CMK (cell line): Measurements from ENCODE around the gene SEC16A.

ENCODE experiments used
- DNase-seq: peaks from one replicate; pipeline ENCODE4 v3.0.0-alpha.2; 2010; ENCODE audit warnings: low read depth

SEC16A gene

DNA sequence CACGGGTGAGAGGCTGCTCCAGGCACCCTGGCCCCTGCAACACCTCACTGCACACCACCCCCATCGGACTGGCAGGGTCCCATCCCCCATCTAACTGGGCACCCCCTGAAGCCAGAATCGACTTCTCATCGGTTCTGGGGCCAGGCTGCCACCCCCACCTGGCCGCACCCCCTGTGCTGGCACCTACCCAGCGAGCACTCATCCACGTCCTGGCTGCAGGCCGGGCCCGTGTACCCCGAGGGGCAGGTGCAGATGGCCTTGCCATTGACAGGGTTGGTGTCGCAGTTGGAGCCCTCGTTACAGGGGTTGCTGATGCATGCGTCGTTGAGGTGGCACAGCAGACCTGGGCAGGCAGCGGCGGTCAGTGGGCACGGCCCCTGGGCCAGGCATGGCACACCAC is 35.1 kb upstream of the SEC16A start:
- no peak for DNase-seq

DNA sequence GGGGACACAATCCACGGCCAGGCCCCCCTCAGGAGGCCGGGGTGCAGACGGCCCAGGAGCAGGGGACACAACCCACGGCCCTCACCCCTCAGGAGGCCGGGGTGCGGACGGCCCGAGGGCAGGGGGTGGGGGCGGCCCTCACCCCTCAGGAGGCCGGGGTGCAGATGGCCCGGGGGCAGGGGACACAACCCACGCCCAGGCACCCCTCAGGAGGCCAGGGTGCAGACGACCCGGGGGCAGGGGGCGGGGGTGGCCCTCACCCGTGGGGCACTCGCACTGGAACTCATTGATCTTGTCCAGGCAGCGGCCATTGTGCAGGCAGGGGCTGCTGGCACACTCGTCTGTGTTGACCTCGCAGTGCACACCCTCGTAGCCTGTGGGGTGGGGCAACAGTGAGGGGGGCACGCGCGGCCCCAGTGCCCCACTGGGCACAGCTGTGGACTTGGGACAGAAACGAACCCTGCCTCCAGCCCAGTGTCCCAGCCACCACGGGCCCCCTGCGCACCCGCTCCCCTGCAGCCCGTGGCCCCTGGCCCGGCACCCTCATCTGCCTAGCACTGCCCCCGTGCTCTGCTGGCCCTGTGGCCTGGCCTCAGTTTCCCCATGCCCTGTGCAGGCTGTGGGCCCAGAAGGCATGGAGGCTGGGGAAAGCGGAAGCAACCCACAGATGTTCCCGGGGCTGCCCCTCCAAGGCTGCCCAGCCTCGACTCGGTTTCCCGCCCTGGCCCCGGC is 34.3 kb upstream of the SEC16A start:
- DNase-seq = no peak

DNA sequence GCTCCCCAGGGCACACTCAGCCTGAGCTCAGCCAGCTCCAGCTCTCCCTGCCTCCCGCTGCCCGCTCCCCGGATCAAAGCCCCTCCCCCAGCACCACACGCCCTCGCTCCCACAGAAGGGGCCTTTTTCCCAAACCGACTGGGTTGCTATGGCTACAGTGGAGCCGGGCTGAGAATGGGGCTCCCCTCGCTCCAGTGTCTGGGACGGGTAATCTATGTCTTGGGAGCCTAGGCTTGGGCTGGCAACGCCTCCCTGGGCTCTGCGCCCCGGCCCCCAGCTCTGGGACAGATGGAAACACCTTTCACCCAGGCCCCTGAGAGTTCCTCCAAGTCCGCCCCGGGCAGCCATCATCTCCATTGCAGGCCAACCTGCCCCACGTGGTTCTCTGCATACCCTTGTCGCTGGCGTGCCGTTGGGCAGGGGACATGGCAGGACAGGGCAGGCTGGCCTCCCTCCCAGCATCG is 33.4 kb upstream of the SEC16A start:
- DNase-seq = no peak

DNA sequence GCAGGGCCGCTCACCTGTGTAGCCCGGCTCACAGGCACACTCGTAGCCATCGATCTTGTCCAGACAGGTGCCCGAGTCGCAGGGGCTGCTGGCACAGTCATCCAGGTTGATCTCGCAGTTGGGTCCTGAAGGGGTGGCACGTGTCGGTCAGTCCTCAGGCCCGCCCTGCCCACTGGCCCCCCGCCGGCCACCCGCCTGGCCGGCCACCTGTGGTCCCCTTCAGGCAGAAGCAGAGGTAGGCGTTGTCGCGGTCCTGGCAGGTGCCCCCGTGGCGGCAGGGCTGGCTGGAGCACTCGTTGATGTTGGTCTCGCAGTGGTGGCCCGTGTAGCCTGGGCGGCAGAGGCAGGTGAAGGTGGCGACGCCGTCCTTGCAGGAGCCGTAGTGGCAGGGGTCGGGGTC is 32.4 kb upstream of the SEC16A start:
- no peak for DNase-seq

DNA sequence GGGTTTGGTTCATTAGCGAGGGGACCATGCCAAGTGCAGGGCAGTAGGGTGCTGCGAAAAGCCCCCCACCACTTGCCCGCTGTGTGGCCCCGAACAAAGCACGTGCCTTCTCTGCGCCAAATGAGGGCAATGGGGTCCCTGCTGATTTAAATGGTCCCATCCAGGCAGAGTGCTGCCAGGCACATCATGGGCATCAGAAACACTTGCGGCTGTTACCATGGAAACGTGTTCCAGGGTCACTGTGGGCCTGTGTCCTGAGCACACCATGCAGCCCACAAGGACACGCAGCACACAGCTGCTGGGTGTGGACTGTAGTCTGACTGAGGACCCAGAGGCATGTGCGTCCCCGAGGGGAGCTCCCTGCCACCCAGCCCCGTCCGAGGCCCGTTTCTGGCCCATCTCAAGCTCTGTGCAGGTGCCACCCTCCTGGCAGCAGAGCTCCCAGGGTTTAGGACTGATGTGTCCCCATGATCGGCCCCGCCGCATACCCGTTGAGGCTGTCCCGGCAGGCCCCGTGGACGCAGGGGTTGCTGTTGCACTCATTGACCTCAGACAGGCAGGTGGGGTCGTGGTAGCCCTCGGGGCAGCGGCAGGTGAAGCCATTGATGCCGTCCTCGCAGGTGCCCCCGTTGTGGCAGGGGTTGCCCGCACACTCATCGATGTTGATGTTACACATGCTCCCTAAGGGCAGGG is 31.3 kb upstream of the SEC16A start:
- DNase-seq = no peak

DNA sequence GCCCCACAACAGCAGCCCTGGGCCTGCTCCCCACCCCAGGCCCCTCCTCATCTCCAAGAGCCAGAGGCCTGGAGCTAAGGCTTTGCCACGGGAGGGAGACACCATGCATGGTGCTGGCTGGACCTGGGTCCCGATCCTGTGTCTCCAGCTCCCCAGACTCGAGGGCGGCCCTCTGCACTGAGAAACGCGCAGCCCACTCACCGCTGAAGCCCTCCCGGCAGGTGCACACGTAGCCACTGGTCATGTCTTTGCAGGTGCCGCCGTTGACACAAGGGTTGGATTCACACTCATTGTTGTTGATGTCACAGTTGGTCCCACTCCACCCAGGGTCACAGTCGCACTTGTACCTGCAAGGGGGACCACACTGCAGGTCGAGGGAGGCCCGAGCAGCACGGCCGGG is 30.4 kb upstream of the SEC16A start:
- no peak for DNase-seq

DNA sequence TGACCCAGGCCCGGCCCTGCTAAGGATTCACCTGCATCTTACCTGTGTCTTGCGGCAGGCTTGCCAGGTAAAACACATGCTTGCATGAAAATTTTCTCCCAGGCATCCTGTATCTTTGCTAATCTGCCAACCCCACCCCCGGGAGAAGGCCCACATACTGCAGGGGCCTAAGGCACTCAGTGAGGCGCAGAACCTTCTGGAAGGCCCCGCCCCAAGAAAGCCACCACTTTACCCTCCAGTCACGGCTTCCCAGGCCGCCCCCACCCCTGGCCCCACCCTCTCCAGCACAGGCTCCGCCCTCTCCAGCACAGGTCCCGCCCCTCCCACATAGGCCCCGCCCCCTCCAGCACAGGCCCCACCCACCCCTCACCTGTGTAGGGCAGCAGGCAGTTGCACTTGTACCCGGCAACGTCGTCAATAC is 29.8 kb upstream of the SEC16A start:
- DNase-seq = peak; percentile 62

DNA sequence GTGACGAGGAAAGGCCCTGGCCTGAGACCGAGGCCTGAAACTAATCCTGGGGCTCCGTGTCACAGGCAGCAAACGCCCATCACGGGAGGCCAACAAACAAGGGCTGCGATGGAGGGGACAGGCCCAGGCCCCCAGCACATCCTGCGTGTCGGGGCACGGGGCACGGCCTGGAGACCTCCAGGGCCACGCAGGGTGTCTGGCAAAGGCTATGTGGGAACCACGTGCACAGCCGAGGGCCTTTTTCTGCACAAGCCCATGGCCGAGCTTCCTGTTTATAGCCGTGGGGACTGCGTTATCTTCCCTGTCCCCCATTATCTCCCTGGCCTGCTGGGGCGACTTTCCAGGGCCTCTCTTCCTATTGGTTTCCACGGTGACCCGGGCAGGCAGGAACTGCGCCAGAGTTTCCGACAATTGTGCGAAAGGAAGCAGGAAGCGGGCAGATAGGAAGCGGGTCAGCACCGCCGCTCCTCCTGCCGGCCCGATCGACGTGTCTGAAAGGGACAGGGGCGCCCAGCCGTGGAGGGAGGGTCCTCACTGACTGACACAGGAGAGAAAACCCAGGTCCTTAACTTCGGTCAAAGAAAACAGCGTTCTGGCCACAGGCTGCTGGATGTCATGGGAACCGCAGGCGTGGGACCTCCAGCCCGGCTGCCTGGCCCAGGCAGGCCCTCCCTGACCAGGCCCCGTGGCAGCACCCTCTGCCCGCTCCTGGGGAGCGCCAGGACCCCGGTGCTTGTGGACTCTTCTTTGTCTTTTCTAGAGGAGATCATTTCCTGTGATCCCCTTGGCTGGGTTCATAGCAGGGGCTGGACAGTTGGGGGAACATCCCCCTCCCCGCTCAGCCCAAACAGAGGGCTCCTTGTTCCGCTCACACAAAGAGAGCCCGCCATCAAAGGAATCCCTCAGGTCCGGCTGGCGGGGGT is 29.1 kb upstream of the SEC16A start:
- peak; percentile 64 for DNase-seq

DNA sequence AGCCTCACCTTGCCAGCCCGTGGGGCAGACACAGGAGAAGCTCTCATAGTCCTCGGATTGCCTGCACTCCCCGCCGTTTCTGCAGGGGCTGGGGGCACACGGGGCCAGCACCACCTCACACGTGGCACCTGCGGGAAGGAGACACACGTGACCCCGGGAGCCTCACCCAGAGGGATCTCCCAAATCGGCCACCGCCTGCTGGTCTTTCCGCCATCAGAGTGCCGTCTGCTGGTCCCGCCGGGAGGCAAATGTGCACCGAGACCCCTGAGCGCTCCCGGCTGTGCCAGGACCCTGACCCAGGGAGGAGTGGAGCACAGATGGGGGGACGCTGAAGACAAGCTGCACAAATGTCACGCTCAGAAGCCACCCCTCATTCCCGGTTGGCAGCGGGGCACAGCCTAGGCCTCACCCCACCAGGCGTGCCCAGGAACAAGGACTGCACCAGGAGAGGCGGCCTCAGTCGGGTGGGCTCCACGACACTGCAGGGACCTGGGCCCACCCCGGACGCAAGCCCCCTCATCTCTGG is 28.4 kb upstream of the SEC16A start:
- no peak for DNase-seq

DNA sequence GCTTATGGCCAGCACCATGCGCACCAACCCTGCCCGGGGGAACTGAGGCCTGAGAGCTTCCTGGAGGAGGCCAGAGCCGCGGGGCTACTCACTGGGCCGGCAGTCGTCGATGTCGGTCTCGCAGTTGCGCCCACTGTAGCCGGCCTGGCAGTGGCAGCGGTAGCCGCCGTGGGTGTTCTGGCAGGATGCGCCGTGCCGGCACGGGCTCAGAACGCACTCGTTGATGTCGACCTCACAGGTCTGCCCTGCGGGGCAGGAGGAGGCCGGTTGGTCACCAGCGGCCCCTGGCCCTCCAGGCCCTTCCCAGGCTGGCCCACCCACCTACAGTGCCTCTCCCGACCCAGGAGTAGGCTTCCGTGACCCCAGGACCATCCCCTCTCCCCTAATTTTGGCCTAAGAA is 27.7 kb upstream of the SEC16A start:
- DNase-seq = no peak

DNA sequence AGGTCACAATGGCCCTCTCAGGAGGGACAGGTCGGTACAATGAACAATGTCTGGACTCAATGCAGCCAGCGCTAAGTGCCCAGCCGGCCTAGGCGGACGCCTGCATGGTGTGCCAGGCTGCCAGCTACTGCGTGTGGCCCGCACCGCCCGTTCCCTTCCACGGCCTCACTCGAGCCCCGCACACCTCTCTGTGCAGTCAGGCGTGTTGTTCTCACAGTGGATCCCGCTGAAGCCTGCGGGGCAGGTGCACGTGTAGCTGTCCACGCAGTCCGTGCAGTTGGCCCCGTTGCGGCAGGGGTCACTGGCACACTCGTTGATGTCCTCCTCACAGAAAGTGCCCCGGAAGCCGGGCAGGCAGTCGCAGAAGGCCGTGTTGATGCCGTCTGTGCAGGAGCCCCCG is 26.7 kb upstream of the SEC16A start:
- no peak for DNase-seq

DNA sequence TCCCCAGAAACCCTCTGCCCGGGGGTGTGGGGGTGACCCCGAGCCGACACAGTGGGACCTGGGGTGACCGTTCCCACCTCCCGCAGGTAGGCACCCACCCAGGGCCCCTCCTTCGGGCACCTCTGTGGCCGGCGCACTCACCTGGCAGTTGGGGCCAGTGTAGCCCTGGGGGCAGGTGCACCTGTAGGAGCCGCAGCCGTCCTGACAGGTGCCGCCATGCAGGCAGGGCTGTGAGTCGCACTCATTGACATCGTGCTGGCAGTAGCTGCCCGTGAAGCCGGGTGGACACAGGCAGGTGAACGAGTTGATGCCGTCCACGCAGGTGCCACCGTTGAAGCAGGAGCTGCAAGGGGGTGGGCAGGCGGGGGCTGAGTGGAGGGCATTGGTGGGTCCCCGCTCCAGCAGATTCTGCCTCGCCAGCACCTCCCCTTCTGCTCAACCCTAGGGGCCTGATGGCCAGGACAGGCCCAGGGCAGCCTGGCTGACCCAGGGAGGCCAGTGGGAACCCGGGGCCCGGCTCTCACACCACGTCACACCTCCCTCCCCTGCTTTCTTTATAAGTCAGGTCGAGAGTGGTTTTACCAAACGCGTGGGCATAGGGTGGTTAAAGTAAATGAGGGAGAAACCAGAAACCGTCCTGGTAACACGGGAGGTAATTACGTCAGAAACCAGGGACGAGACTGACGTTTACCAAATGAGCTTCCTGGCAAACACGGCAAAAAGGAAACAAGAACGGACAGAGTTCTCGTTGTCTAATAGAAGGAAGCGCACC is 26.1 kb upstream of the SEC16A start:
- DNase-seq = no peak

DNA sequence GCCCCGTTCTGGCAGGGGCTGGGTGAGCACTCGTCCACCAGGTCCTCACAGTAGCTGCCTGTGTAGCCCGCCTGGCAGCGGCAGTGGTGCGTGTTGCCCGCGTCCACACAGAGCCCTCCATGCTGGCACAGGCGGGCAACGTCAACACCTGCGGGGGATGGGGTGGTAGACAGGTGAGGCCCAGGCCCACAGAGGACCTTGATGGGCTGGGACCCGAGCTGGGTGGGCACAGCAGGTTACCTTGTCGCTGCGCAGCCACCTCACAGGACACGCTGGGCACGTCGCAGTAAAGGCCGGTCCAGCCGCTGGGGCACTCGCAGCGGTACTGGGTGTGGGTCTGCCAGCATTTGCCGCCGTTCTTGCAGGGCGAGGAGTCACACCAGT is 25.1 kb upstream of the SEC16A start:
- no peak for DNase-seq

DNA sequence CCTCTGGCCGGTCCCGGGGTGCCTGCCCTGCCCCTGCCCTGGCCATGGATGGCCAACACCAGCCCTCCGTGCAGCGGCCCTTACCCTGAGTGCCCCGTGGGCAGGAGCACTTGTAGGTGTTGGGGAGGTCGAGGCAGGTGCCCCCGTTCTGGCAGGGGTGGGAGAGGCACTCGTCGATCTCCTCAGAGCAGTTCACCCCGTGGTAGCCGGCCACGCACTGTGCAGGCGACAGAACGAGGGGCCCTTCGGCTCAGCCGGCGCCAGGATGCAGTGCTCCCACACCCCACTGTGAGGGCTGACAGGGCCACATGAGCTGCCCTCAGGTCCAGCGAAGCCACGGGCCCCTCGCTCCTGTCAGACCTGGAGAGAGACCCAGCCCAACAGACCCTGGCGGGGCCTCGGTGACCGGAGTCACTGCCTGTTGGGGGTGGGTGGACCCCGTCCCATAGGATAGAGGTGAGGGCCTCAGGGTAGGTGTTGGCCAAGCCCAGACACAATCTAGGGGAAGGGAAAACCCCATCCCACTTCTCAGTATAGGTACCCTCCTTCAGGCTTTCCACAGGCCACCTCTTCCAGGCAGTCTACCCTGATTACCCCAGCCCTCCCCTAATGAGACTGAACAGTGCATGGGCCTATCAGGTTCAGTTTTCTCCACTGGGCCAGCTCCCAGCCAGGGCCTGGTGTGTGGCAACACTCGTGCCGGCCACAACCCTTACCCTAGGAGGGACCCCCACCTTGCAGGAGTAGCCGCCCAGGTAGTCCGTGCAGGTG is 24.6 kb upstream of the SEC16A start:
- DNase-seq = no peak

DNA sequence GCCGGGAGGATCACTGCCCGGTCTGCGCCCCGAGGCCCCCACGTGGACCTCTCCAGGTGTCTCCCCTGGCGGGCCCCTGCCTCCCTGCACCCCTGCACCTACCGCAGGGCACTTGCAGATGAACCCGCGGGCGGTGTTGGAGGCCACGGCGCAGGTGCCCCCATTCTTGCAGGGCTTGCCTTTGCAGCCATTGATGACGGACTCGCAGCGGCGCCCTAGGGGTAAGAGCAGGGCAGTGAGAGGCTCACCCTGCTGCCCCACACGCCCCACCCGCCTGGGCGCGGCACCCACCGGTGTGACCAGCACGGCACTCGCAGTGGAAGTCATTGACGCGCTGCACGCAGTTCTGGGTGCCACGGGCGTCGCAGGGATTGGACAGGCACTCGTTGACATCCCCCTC is 23.6 kb upstream of the SEC16A start:
- no peak for DNase-seq

DNA sequence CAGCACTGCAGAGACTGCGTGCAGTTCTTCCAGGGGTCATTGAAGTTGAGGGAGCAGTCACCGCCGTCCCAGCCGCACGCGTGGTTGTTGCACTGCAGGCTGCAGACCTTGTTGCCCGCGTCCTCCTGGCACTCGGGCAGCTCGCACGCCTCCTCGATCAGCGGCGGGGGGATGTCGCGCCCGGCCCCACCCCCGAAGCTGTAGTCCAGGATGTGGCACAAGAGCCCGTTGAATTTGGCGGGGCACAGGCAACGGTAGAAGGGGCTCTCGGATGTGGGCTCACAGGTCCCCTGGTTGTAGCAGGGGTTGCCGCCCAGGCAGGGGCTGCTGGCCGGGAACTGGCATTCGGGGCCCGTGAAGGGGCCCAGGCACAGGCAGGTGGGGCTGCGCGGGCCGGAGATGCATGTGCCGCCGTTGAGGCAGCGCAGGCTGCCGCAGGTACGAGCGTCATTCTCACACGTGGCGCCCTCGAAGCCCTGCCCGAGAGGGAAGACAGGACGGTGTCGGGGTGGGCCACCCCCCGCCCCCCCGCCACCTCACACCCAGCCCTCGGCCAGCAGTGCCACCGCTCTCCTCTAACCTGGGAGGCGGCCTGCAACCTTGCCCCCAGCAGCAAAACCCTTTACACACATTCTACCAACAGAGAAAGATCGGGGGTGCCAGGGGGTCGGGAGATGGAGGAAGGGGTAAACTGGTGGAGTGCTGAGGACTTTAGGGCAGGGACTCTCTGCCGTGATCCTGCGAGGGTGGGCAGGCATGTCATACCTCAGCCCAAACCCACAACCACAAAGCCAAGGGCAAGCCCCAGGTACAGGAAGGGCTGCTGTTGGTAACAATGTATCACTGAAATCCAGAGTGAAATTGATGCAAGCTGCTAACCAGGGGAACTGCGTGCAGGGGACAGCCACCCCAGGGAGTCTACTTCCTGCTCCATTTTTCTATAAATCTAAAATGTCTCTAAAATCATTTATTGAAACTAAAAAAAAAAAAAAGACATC is 22.9 kb upstream of the SEC16A start:
- DNase-seq = no peak

DNA sequence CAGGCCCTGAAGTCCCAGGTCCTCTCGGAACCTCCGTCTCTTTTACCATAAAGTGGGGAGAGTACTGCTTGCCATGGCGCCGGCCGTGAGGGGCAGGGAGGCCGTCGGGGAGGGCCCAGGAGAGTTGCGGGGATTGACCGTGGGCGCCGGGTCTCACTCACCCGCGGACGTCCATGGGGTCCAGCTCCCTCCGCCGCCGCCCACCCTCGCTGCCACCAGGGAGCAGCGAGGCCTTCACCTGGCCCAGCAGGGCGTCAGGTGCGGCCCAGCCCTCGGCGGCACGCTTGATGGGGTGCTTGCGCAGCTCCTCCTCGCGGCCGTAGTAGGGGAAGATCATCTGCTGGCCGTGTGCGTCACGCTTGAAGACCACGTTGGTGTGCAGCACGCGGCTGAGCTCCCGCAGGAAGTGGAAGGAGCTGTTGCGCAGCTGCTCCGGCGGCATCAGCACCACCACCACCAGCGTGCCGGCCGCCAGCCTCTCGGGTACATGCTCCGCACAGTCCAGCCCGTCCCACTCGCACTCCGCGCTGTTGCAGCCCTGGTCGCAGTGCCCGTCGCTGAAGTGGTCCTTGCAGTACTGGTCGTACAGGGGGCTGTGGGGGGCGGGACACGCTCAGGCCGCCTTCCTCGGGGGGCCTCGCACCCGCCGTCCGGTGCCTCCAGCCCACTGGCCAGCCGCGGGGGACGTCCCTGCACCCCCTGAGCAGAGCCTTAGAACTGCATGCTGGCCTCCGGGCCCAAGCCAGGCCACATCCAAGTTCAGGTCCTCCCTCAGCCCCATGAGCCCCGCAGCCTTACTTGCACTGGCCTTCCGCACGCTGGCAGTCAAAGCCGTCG is 21.9 kb upstream of the SEC16A start:
- DNase-seq = no peak

DNA sequence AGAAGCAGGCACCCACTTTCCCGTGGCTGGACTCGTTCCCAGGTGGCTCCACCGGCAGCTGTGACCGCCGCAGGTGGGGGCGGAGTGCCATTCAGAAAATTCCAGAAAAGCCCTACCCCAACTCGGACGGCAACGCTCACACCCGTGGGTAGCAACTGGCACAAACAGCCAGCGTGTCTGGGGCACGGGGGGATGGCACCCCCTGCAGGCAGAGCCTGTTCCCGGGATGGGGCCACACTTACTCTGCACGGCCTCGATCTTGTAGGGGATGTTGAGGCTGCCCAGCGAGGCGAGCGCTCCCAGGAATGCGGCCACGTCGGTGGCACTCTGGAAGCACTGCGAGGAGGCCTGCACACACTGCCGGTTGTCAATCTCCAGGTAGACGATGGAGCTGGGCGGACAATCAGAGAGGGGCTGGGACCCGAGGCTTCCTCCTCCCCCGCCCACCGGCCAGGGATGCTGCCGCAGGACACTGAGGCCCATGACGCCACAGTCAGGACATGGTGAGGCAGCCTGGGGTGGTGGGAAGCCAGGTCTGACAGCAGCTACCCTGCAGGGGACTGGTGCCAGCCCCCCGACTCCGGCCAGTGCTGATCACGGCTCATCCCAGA is 20.2 kb upstream of the SEC16A start:
- DNase-seq = no peak
